Endothelial cell of umbilical vein (primary cell): Measurements from ENCODE around the gene PYGO1. TPM values are rescaled to one million over a fixed set of nuclear protein-coding genes. Genes with fewer than 3 reads are reported as not detected.

Source experiments
- BruUV-seq: library from RNA; stranded (reverse); fragments of 400-500 nt; replicated peaks from 2 replicates; lab custom pipeline; 2021; lab: Mats Ljungman, UMichigan
- CTCF ChIA-PET: fragments of 300-600, 350-600 bp; sonication (Branson Sonifier 250); formaldehyde crosslinking; loops from one replicate; lab custom pipeline; 2021; ENCODE audit warnings: antibody characterized with exemption, inconsistent platforms; lab: Charles Lee
- POLR2A ChIA-PET: fragments of 300-600, 350-600 bp; sonication (Branson Sonifier 250); formaldehyde crosslinking; loops from one replicate; lab custom pipeline; 2021; ENCODE audit warnings: antibody characterized with exemption, inconsistent platforms; lab: Charles Lee
- DNase-seq: peaks from one replicate; pipeline ENCODE4 v3.0.0-alpha.2; 2011; ENCODE audit warnings: low read depth, low spot score
- FAIRE-seq: peaks from 2 replicates; lab custom pipeline; 2011; peaks lifted over from hg19 to GRCh38; lab: Jason Lieb, UNC
- H2AFZ ChIP-seq: 2 replicates; pipeline ENCODE4 v1.6.0; 2012; ENCODE audit warnings: low read depth, low read length, control low read depth, inconsistent platforms
- H3K27ac ChIP-seq: 2 replicates; pipeline ENCODE4 v1.5.1; 2011; ENCODE audit warnings: low read depth, mild to moderate bottlenecking, control low read depth, low read length, moderate library complexity; ENCODE audit not compliant: insufficient read depth
- H3K27me3 ChIP-seq, 2 experiments: 2 replicates each; pipeline versions ENCODE4 v1.6.0 to v1.6.1; 2011; ENCODE audit warnings: low read length in 2 of 2, mixed read lengths in 1 of 2; ENCODE audit not compliant: control insufficient read depth in 2 of 2, insufficient read depth in 2 of 2
- H3K36me3 ChIP-seq, 2 experiments: 2 replicates in 1 of 2; 3 replicates in 1 of 2; pipeline ENCODE4 v1.5.1; 2011; ENCODE audit warnings: low read length in 2 of 2, mild to moderate bottlenecking in 1 of 2, moderate library complexity in 1 of 2; ENCODE audit not compliant: control insufficient read depth in 2 of 2, insufficient read depth in 2 of 2; ENCODE audit errors: extremely low read depth in 1 of 2
- H3K4me1 ChIP-seq: 3 replicates; pipeline ENCODE4 v1.5.1; 2011; ENCODE audit warnings: mild to moderate bottlenecking, low read length; ENCODE audit not compliant: control insufficient read depth, insufficient read depth; ENCODE audit errors: extremely low read depth
- H3K4me2 ChIP-seq: 2 replicates; pipeline ENCODE4 v1.6.1; 2011; ENCODE audit warnings: low read length, control low read depth, mixed read lengths; ENCODE audit not compliant: insufficient read depth
- H3K4me3 ChIP-seq, 3 experiments: fragments of 200-600 bp in 1 of 3; sonication (generic), shearing (Covaris generic) in 1 of 3; replicated peaks in 1 of 3; 2 replicates each; pipeline ENCODE4 v1.5.1; 2011 to 2016; ENCODE audit warnings: control low read depth in 3 of 3, low read length in 3 of 3, mild to moderate bottlenecking in 2 of 3, inconsistent platforms in 1 of 3, low read depth in 1 of 3, moderate library complexity in 1 of 3; ENCODE audit not compliant: insufficient read depth in 1 of 3
- H3K79me2 ChIP-seq: 2 replicates; pipeline ENCODE4 v1.6.0; 2012; ENCODE audit warnings: low read length, inconsistent platforms; ENCODE audit not compliant: control insufficient read depth, insufficient read depth
- H3K9ac ChIP-seq: replicated peaks from 2 replicates; pipeline ENCODE3; 2011; ENCODE audit warnings: low read length, control low read depth; ENCODE audit not compliant: insufficient read depth; ENCODE audit errors: extremely low read depth
- H3K9me1 ChIP-seq: replicated peaks from 3 replicates; pipeline ENCODE4 v1.6.0; 2011; ENCODE audit warnings: mild to moderate bottlenecking, low read length; ENCODE audit not compliant: control insufficient read depth, insufficient read depth; ENCODE audit errors: extremely low read depth
- H3K9me3 ChIP-seq: replicated peaks from 2 replicates; pipeline ENCODE4 v1.5.1; 2012; ENCODE audit warnings: low read length, inconsistent platforms; ENCODE audit not compliant: control insufficient read depth, insufficient read depth
- H4K20me1 ChIP-seq: replicated peaks from 2 replicates; pipeline ENCODE3; 2011; ENCODE audit warnings: mild to moderate bottlenecking, low read length; ENCODE audit not compliant: control insufficient read depth, insufficient read depth; ENCODE audit errors: extremely low read depth
- EZH2 ChIP-seq: IDR thresholded peaks from 2 replicates; pipeline ENCODE4 v1.6.1; 2012; ENCODE audit warnings: borderline replicate concordance, low read depth, mild to moderate bottlenecking, moderate library complexity, low read length, inconsistent platforms; ENCODE audit not compliant: severe bottlenecking
- FOS ChIP-seq: IDR thresholded peaks from 2 replicates; pipeline ENCODE4 v1.6.1; 2011; ENCODE audit warnings: mild to moderate bottlenecking, low read length, moderate library complexity, borderline replicate concordance; ENCODE audit not compliant: insufficient read depth
- GATA2 ChIP-seq: IDR thresholded peaks from 2 replicates; pipeline ENCODE4 v1.7.0; 2011; ENCODE audit warnings: low read depth, mild to moderate bottlenecking, moderate library complexity, mixed read lengths, low read length; ENCODE audit not compliant: insufficient read length, insufficient read depth
- JUN ChIP-seq: IDR thresholded peaks from 2 replicates; pipeline ENCODE4 v1.6.1; 2011; ENCODE audit warnings: borderline replicate concordance, low read depth; ENCODE audit not compliant: insufficient read length, insufficient read depth
- MYC ChIP-seq: IDR thresholded peaks from one replicate; pipeline ENCODE4 v1.6.1; 2011; ENCODE audit warnings: mild to moderate bottlenecking, low read depth, low read length
- POLR2A ChIP-seq: IDR thresholded peaks from 2 replicates; pipeline ENCODE4 v1.6.1; 2012; ENCODE audit warnings: low read depth, mild to moderate bottlenecking, control low read depth, low read length
- POLR2AphosphoS5 ChIP-seq: IDR thresholded peaks from 2 replicates; pipeline ENCODE4 v1.6.1; 2012; ENCODE audit warnings: low read depth, mild to moderate bottlenecking, control low read depth, low read length, moderate library complexity; ENCODE audit not compliant: insufficient read depth
- dilution Hi-C: fragments of 300-500 bp; cut with MboI; formaldehyde crosslinking; loops from one replicate; pipeline ENCODE4 v1.15.0; 2019; ENCODE audit warnings: low sequenced_read_pairs; ENCODE audit not compliant: extremely low pct_ligation_motif_present
- intact Hi-C: fragments of 100-400 bp; cut with micrococcal nuclease; formaldehyde crosslinking; loops from one replicate; pipeline ENCODE4 v1.10.0; 2022
- polyA plus RNA-seq, 4 experiments: library from polyadenylated mRNA; depleted of rRNA in 3 of 4; stranded (reverse) in 3 of 4; unstranded in 1 of 4; fragments of >200 nt; gene quantifications; 2 replicates each; pipeline versions ENCODE4 v1.2.1 to v1.2.3, GENCODE V29; 2011 to 2012; ENCODE audit warnings: missing spikeins in 1 of 4
- total RNA-seq: library from RNA; stranded (reverse); gene quantifications from 2 replicates; pipeline ENCODE4 v1.2.3, GENCODE V29; 2021
- TF ChIP-seq, protein P1 (sequence below), 2 donors: IDR thresholded peaks; 1 replicate in 1 of 2; 2 replicates in 1 of 2; pipeline ENCODE4 v1.5.1; 2011; ENCODE audit warnings: low read length in 2 of 2, mild to moderate bottlenecking in 2 of 2, moderate library complexity in 2 of 2, control low read depth in 1 of 2, inconsistent platforms in 1 of 2, low read depth in 1 of 2; ENCODE audit not compliant: insufficient read depth in 1 of 2; ENCODE audit errors: extremely low read depth in 1 of 2
- TF ChIP-seq, protein P2 (sequence below): IDR thresholded peaks from 2 replicates; pipeline ENCODE4 v1.6.1; 2011; ENCODE audit not compliant: insufficient read depth, insufficient read length

PYGO1 gene
- total and polyA plus RNA-seq, 2 donors (not counting 3 experiments of a cell fraction or from before 2014, with no cell fraction given) = 1.9 to 7.6 TPM

DNA sequence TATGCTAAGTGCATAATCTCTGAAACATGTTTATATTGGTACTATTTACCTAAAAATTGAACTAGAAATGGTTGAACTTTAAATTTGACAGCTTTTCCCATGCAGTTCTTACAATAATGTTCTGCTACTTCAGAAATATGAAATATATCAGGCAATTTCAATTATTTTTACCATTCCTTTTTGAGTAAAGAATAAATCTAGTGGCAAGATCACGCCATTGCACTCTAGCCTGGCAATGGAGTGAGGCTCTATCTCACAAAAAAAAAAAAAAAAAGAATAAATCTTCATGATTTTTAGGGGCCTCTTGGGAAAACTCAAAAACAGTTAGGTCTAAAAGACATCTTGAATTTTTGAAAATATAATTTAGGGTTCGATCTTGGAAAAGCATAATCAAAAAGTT is 69.5 kb downstream of the PYGO1 start:
- no peak overlapping the region for H3K4me3 ChIP-seq
- FAIRE-seq = no peak
- ChIA-PET POLR2A (no interaction called here), CTCF (interaction anchor here (0.7 to 1.5 kb wide), 3 partner anchors 25 to 127 kb away, joined by 3 to 4 read pairs (median 4); no protein-coding TSS in a partner anchor)
- dilution Hi-C loops = no loop called here
- no peaks in the 10 kb centered on the region for H3K9me1 ChIP-seq
- no peak for DNase-seq
- H3K27ac ChIP-seq = no peak overlapping the region
- no peaks in the 10 kb centered on the region for H3K4me1 ChIP-seq
- H3K9me3 ChIP-seq = no peaks in the 10 kb centered on the region
- TF ChIP-seq, protein P1, sequence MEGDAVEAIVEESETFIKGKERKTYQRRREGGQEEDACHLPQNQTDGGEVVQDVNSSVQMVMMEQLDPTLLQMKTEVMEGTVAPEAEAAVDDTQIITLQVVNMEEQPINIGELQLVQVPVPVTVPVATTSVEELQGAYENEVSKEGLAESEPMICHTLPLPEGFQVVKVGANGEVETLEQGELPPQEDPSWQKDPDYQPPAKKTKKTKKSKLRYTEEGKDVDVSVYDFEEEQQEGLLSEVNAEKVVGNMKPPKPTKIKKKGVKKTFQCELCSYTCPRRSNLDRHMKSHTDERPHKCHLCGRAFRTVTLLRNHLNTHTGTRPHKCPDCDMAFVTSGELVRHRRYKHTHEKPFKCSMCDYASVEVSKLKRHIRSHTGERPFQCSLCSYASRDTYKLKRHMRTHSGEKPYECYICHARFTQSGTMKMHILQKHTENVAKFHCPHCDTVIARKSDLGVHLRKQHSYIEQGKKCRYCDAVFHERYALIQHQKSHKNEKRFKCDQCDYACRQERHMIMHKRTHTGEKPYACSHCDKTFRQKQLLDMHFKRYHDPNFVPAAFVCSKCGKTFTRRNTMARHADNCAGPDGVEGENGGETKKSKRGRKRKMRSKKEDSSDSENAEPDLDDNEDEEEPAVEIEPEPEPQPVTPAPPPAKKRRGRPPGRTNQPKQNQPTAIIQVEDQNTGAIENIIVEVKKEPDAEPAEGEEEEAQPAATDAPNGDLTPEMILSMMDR (IDR thresholded peaks at IDR 0.05; ENCODE audit: extremely low read depth in 1 of 2, insufficient read depth in 1 of 2, low read depth in 1 of 2, low read length in 2 of 2) = peak in 1 of 2 donors; percentile 13
- TF ChIP-seq, protein P2, sequence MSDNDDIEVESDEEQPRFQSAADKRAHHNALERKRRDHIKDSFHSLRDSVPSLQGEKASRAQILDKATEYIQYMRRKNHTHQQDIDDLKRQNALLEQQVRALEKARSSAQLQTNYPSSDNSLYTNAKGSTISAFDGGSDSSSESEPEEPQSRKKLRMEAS = no peak
- no peaks in the 10 kb centered on the region for H4K20me1 ChIP-seq
- no peak overlapping the region for H2AFZ ChIP-seq
- H3K79me2 ChIP-seq = no peaks in the 10 kb centered on the region
- BruUV-seq = no TSS peak
- intact Hi-C loops = no loop called here
- no peaks in the 10 kb centered on the region for H3K36me3 ChIP-seq
- H3K9ac ChIP-seq = no peak overlapping the region
- H3K27me3 ChIP-seq = peaks cover 8 to 9% of the 10 kb centered on the region in 2 experiments
- no peak overlapping the region for H3K4me2 ChIP-seq

DNA sequence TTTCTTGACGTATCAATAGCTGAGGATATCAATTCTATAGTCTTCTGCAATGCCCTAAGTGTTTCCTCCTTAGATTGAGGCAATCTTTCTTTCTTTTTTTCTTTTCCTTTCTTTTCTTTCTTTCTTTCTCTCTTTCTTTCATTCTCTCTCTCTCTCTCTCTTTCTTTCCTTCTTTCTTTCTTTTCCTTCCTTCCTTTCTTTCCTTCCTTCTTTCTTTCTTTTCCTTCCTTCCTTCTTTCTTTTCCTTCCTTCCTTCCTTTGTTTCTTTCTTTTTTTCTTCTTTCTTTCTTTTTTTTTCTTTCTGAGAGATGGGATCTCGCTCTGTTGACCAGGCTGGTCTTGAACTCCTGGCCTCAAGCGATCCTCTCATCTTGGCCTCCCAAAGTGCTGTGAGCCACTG is 70.1 kb downstream of the PYGO1 start:
- TF ChIP-seq EZH2 (no peak), POLR2AphosphoS5 (no peak), GATA2 (no peak), POLR2A (no peak), MYC (no peak), FOS (no peak), JUN (no peak)
- TF ChIP-seq, protein P2 = no peak
- TF ChIP-seq, protein P1 (IDR thresholded peaks at IDR 0.05; ENCODE audit: extremely low read depth in 1 of 2, insufficient read depth in 1 of 2, low read depth in 1 of 2, low read length in 2 of 2) = no peak
- no peaks in the 10 kb centered on the region for H4K20me1 ChIP-seq
- no peak overlapping the region for H3K9ac ChIP-seq
- H2AFZ ChIP-seq = no peak overlapping the region
- dilution Hi-C loops = no loop called here
- DNase-seq = no peak
- no peaks in the 10 kb centered on the region for H3K9me3 ChIP-seq
- intact Hi-C loops = no loop called here
- no peak for FAIRE-seq
- H3K27ac ChIP-seq = no peak overlapping the region
- no peaks in the 10 kb centered on the region for H3K9me1 ChIP-seq
- H3K4me1 ChIP-seq = no peaks in the 10 kb centered on the region
- CTCF ChIA-PET = interaction anchor here (0.7 to 2.3 kb wide), 4 partner anchors 8 to 128 kb away, joined by 3 to 15 read pairs (median 4); no protein-coding TSS in a partner anchor
- peaks cover 2 to 4% of the 10 kb centered on the region in 2 experiments for H3K27me3 ChIP-seq
- BruUV-seq = no TSS peak
- no peak overlapping the region for H3K4me3 ChIP-seq
- no peaks in the 10 kb centered on the region for H3K36me3 ChIP-seq
- H3K4me2 ChIP-seq = no peak overlapping the region
- POLR2A ChIA-PET = no interaction called here
- no peaks in the 10 kb centered on the region for H3K79me2 ChIP-seq
